ENCODE measurements around the gene TANC1. TPM values are rescaled to one million over a fixed set of nuclear protein-coding genes. Genes with fewer than 3 reads are reported as not detected.
"Not testable (repeated sequence)": the region's sequence is repeated elsewhere in the genome, so short reads cannot be mapped to it uniquely, and the experiment has no call there.

Gene TANC1
- total RNA-seq, 1 donor from 2014 or later: 18.5 TPM

GRCh38 chr2:159095813-159096212 lies 127.4 kb downstream of the TANC1 start:
- H3K27me3 ChIP-seq (ENCODE audit: control insufficient read depth, insufficient read depth, low read length): no peaks in the 10 kb centered on the region
- TF ChIP-seq, protein P1, sequence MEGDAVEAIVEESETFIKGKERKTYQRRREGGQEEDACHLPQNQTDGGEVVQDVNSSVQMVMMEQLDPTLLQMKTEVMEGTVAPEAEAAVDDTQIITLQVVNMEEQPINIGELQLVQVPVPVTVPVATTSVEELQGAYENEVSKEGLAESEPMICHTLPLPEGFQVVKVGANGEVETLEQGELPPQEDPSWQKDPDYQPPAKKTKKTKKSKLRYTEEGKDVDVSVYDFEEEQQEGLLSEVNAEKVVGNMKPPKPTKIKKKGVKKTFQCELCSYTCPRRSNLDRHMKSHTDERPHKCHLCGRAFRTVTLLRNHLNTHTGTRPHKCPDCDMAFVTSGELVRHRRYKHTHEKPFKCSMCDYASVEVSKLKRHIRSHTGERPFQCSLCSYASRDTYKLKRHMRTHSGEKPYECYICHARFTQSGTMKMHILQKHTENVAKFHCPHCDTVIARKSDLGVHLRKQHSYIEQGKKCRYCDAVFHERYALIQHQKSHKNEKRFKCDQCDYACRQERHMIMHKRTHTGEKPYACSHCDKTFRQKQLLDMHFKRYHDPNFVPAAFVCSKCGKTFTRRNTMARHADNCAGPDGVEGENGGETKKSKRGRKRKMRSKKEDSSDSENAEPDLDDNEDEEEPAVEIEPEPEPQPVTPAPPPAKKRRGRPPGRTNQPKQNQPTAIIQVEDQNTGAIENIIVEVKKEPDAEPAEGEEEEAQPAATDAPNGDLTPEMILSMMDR (IDR thresholded peaks at IDR 0.05; ENCODE audit: insufficient read depth, low read length, poor library complexity, severe bottlenecking): no peak
- H3K4me3 ChIP-seq (ENCODE audit: low read depth, low read length): no peak overlapping the region
- no peak for DNase-seq (ENCODE audit: low read depth)
- peaks cover 2% of the 10 kb centered on the region for H3K36me3 ChIP-seq (ENCODE audit: control insufficient read depth, insufficient read depth, low read length)

DNA sequence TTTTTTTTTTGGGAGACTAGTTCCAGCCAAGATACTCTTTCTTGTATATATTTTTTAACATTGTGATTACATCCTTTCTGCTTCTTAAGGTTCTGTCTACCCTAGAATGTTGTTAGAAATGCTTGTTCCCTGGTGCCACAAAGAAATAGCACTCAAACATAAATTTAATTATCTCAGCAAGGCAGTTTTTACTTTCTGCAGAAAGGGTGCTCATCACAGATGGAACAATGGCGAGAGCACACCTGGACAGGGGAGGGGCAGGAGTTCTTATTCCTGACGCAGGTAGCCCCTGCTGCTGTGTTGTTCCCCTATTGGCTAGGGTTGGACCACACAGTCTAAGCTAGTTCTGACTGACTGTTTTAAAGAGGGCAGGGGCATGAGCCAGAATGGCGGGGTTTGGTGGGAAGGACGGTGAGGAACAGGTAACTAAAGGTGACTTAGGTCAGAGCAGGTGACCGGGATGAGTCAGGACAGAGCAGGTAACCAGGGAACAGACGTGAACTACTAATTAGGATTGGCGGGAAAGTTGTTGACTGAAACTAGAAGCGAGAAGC lies 127.9 kb downstream of the TANC1 start:
- not testable (repeated sequence) for H3K36me3 ChIP-seq (ENCODE audit: control insufficient read depth, insufficient read depth, low read length); DNase-seq (ENCODE audit: low read depth); H3K4me3 ChIP-seq (ENCODE audit: low read depth, low read length); H3K27me3 ChIP-seq (ENCODE audit: control insufficient read depth, insufficient read depth, low read length)

- Histone ChIP-seq H3K27me3 (ENCODE audit: control insufficient read depth, insufficient read depth, low read length) (no peaks in the 10 kb centered on the region), H3K36me3 (ENCODE audit: control insufficient read depth, insufficient read depth, low read length) (peaks cover 2% of the 10 kb centered on the region), H3K4me3 (ENCODE audit: low read depth, low read length) (no peak overlapping the region)
- TF ChIP-seq, protein P1 (IDR thresholded peaks at IDR 0.05; ENCODE audit: insufficient read depth, low read length, poor library complexity, severe bottlenecking): no peak
- DNase-seq (ENCODE audit: low read depth): no peak
Observed at GRCh38 chr2:159096901-159097300, 128.5 kb downstream of the TANC1 start.

- H3K27me3 ChIP-seq (ENCODE audit: control insufficient read depth, insufficient read depth, low read length): no peaks in the 10 kb centered on the region
- DNase-seq (ENCODE audit: low read depth): no peak
- H3K36me3 ChIP-seq (ENCODE audit: control insufficient read depth, insufficient read depth, low read length): peaks cover 2% of the 10 kb centered on the region
- H3K4me3 ChIP-seq (ENCODE audit: low read depth, low read length): no peak overlapping the region
- TF ChIP-seq, protein P1 (IDR thresholded peaks at IDR 0.05; ENCODE audit: insufficient read depth, low read length, poor library complexity, severe bottlenecking): no peak
Observed at GRCh38 chr2:159098361-159098760, 129.9 kb downstream of the TANC1 start.

- DNase-seq (ENCODE audit: low read depth): no peak
- Histone ChIP-seq H3K4me3 (ENCODE audit: low read depth, low read length) (no peak overlapping the region), H3K36me3 (ENCODE audit: control insufficient read depth, insufficient read depth, low read length) (peaks cover 2% of the 10 kb centered on the region), H3K27me3 (ENCODE audit: control insufficient read depth, insufficient read depth, low read length) (no peaks in the 10 kb centered on the region)
- TF ChIP-seq, protein P1 (IDR thresholded peaks at IDR 0.05; ENCODE audit: insufficient read depth, low read length, poor library complexity, severe bottlenecking): no peak
Observed at GRCh38 chr2:159098921-159099411, 130.5 kb downstream of the TANC1 start.

DNA sequence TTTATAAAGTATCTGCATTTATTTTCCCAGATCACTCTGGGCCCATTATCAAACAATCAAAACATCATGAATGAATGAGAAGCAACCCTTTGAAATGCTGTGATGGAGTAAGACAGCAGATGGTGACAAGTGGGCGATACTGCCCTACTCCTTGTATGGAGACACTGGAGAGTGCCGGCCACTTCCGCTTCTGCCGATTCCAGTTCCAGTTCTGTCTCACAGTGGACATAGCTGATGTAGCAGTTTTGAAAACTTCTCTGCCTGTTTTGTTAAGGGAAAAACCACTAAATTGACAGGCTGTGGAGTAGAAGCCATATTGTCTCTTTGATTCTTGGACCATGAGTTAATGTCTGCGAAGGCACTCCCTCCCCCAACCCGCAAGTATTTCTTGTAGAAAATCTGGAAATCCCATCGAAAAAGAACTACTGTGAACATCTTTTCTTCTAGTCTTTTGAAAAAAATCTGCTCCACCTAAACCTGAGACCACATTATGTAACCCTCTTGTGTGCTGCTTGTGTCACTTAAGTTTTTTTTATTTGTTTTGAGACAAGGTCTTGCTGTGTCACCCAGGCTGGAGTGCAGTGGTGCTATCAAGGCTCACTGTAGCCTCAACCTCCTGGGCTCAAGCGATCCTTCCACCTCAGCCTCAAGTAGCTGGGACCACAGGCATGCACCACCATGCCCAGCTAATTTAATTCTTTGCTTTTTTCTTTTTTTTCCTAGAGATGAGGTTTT lies 133.5 kb downstream of the TANC1 start:
- Histone ChIP-seq H3K4me3 (ENCODE audit: low read depth, low read length) (no peak overlapping the region), H3K36me3 (ENCODE audit: control insufficient read depth, insufficient read depth, low read length) (peaks cover 2% of the 10 kb centered on the region), H3K27me3 (ENCODE audit: control insufficient read depth, insufficient read depth, low read length) (no peaks in the 10 kb centered on the region)
- DNase-seq (ENCODE audit: low read depth): no peak
- TF ChIP-seq, protein P1 (IDR thresholded peaks at IDR 0.05; ENCODE audit: insufficient read depth, low read length, poor library complexity, severe bottlenecking): no peak
